ENCODE results near the gene GMCL2. TPM values are rescaled to one million over a fixed set of nuclear protein-coding genes. Genes with fewer than 3 reads are reported as not detected.

The GMCL2 gene
- total and polyA plus RNA-seq, 7 donors, result 0.01 TPM; not detected in 6

- H3K36me3 ChIP-seq, result no peaks in the 10 kb centered on the region
- no peak for TF ChIP-seq EP300 (IDR thresholded peaks at IDR 0.05)
- no peak for TF ChIP-seq POLR2AphosphoS5 (IDR thresholded peaks at IDR 0.05)
- no peak for TF ChIP-seq POLR2A (IDR thresholded peaks at IDR 0.05)
- TF ChIP-seq CTCF (IDR thresholded peaks at IDR 0.05), result no peak
- DNase-seq, result no peak
- intact Hi-C loops (cut with DNase I), result no loop called here
- no peaks in the 10 kb centered on the region for H3K27me3 ChIP-seq
- no peaks in the 10 kb centered on the region for H3K9me3 ChIP-seq
- H3K4me3 ChIP-seq, result no peak overlapping the region
- H3K4me1 ChIP-seq, result no peaks in the 10 kb centered on the region
- H3K27ac ChIP-seq, result no peak overlapping the region
- 66 to 75% methylated on average over 6 of the region's 6 CpGs for WGBS, 2 donors
These were observed 744 bp downstream of the GMCL2 start for GRCh38 chr5:178186427-178186826.

DNA sequence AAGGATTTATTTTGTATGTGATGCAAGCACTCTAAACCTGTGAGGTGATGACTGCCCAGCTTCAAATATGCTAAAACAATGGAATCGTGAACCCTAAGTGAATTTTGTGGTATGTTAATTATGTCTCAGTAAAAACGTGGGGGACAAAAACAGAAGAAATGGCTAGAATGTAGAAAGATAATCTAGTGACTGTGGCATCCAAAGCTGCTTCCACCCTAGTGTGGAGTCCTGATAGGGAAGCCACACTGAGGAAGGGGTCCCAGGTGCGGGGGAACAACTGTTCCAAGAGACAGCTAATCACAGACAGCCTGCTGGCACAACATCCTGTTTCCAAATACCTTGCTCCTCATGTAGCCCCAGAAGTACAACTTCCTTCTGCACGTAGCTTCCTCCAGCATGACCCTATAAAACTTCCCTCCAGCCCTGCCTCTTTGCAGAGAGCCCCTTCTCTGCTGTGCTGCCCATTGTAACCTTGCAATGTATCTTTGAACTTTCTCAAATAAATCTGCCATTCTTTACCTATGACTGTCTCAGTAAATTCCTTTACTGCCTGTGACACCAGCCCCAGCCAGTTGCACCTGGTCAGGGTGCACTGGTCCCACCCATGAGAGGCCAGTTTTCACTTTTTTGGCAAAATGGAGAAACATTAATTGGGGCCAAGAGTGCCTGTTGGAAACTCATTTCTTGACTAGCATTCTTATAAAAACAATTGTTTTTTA is 4.9 kb downstream of the GMCL2 start:
- intact Hi-C loops (cut with DNase I), result no loop called here
- no peaks in the 10 kb centered on the region for H3K9me3 ChIP-seq
- H3K27me3 ChIP-seq, result peaks cover 0 to 10% (median 0%) of the 10 kb centered on the region in 3 donors
- DNase-seq, result no peak
- WGBS, 2 donors, result 22 to 44% methylated on average over 4 of the region's 4 CpGs
- no peak overlapping the region for H3K27ac ChIP-seq
- no peak overlapping the region for H3K4me3 ChIP-seq
- H3K36me3 ChIP-seq, result no peaks in the 10 kb centered on the region
- H3K4me1 ChIP-seq, result no peaks in the 10 kb centered on the region
- TF ChIP-seq EP300 (IDR thresholded peaks at IDR 0.05) (no peak), POLR2AphosphoS5 (IDR thresholded peaks at IDR 0.05) (no peak), POLR2A (IDR thresholded peaks at IDR 0.05) (no peak), CTCF (IDR thresholded peaks at IDR 0.05) (no peak)

- Histone ChIP-seq H3K36me3 (no peaks in the 10 kb centered on the region), H3K9me3 (no peaks in the 10 kb centered on the region), H3K4me1 (no peaks in the 10 kb centered on the region), H3K27ac (no peak overlapping the region), H3K4me3 (no peak overlapping the region), H3K27me3 (peaks cover 0 to 10% (median 0%) of the 10 kb centered on the region in 3 donors)
- DNase-seq, result no peak
- TF ChIP-seq CTCF (IDR thresholded peaks at IDR 0.05), result no peak
- TF ChIP-seq EP300 (IDR thresholded peaks at IDR 0.05), result no peak
- no peak for TF ChIP-seq POLR2A (IDR thresholded peaks at IDR 0.05)
- TF ChIP-seq POLR2AphosphoS5 (IDR thresholded peaks at IDR 0.05), result no peak
- intact Hi-C loops (cut with DNase I), result no loop called here
- 56 to 71% methylated on average over 9 of the region's 9 CpGs for WGBS, 2 donors
These were observed 6.9 kb downstream of the GMCL2 start for GRCh38 chr5:178180141-178180863.

GRCh38 chr5:178177569-178177968 is 9.6 kb downstream of the GMCL2 start:
- no peak for TF ChIP-seq POLR2AphosphoS5 (IDR thresholded peaks at IDR 0.05)
- no peak for DNase-seq
- no peaks in the 10 kb centered on the region for H3K36me3 ChIP-seq
- WGBS, 2 donors, result 82 to 88% methylated on average over 8 of the region's 8 CpGs
- H3K27ac ChIP-seq, result no peak overlapping the region
- peaks cover 0 to 10% (median 0%) of the 10 kb centered on the region in 3 donors for H3K27me3 ChIP-seq
- H3K4me1 ChIP-seq, result no peaks in the 10 kb centered on the region
- H3K9me3 ChIP-seq, result no peaks in the 10 kb centered on the region
- H3K4me3 ChIP-seq, result no peak overlapping the region
- intact Hi-C loops (cut with DNase I), result no loop called here

- no peaks in the 10 kb centered on the region for H3K9me3 ChIP-seq
- WGBS, 2 donors, result 75 to 83% methylated on average over 6 of the region's 6 CpGs
- DNase-seq, result no peak
- H3K4me1 ChIP-seq, result no peaks in the 10 kb centered on the region
- no peak overlapping the region for H3K27ac ChIP-seq
- intact Hi-C loops (cut with DNase I), result no loop called here
- H3K27me3 ChIP-seq, result peaks cover 0 to 10% (median 0%) of the 10 kb centered on the region in 3 donors
- TF ChIP-seq POLR2A (IDR thresholded peaks at IDR 0.05), result no peak
- no peak for TF ChIP-seq EP300 (IDR thresholded peaks at IDR 0.05)
- TF ChIP-seq POLR2AphosphoS5 (IDR thresholded peaks at IDR 0.05), result no peak
- no peak for TF ChIP-seq CTCF (IDR thresholded peaks at IDR 0.05)
- no peaks in the 10 kb centered on the region for H3K36me3 ChIP-seq
- no peak overlapping the region for H3K4me3 ChIP-seq
These were observed 10.4 kb downstream of the GMCL2 start for GRCh38 chr5:178176791-178177190.

Measured in sigmoid colon (tissue), 7 donors.